Cardiac septum (tissue), 1 donor: ENCODE results near the gene RAB29. TPM values are rescaled to one million over a fixed set of nuclear protein-coding genes. Genes with fewer than 3 reads are reported as not detected.
A peak's percentile ranks its signal among the peaks of the same experiment; 100 is the strongest.
"Not testable (repeated sequence)": the region's sequence is repeated elsewhere in the genome, so short reads cannot be mapped to it uniquely, and the experiment has no call there.

Experiments
- DNase-seq: peaks from one replicate; pipeline ENCODE4 v3.0.0-alpha.2; 2020; ENCODE audit warnings: low spot score
- intact Hi-C: fragments of 100-400 bp; cut with DNase I; formaldehyde crosslinking; loops from one replicate; pipeline ENCODE4 v1.14.0; 2022
- long read RNA-seq: library from polyadenylated mRNA; unstranded; transcript quantifications from one replicate; pipeline ENCODE4 v2.0.0, GENCODE V29; 2021
- total RNA-seq: library from RNA; stranded (reverse); fragmentation: NEBNext Ultra II Directional; extraction: Animal tissue kit (Norgen Biotek cat#: 25700); gene quantifications from one replicate; pipeline ENCODE4 v1.2.1, GENCODE V29; 2021
- donor health status: DM: no; HTN: no; CAD: no.

RAB29 gene, protein sequence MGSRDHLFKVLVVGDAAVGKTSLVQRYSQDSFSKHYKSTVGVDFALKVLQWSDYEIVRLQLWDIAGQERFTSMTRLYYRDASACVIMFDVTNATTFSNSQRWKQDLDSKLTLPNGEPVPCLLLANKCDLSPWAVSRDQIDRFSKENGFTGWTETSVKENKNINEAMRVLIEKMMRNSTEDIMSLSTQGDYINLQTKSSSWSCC
- total RNA-seq, result 21.3 TPM
- long read RNA-seq, transcript RAB29-201 (6 exons, 1,723 nt), result minor isoform, 11 of 58 reads
- long read RNA-seq, transcript RAB29-203 (5 exons, 1,157 nt), result major isoform, 14 of 58 reads
- long read RNA-seq, partial matches to known transcripts, result 5 of 58 reads
- long read RNA-seq, other reads (novel, unspliced or antisense), result 21 of 58 reads

DNA sequence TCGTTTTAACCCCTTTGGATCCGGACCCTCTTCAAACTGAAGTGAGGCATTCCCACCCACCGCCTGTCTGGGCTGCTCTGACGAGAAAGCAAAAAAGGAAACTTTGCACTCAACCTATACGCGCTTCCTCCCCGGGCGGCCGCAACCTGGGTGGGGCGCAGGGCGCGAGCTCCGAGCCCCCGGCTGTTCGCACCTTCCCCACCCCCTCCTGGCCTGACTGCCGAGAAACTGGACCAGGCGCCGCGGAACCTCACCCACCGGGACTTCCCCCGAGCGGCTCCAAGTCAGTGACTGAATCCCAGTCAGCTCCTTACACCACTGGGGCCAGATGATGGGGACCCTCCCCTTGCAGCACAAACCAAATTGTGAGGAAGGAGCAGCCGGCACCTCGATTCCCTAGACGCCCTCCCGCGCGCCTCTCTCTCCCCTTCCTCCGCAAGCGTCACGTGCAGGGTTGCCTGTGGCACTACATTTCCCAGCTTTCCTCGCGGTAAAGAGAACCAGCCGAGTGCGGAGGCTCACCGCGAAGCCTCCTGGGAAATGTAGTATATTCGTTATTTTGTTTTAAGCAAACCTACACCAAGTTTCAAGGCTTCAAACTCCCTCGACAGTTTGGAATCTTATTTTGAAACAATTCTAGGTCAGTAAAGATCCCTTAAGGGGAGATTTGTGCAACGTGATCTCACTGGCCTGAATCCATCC, at the start of gene RAB29:
TSS of gene RAB29 (minus strand) at position 468 of the 702 bp plus-strand sequence. CDS start 526 bp downstream, outside the sequence.
- intact Hi-C loops, result loop anchor here (2.0 kb wide), 1 partner anchor 24 kb away; the partner anchor contains the start of gene NUCKS1

GRCh38 chr1:205824180-205824579, 48.9 kb upstream of the RAB29 start:
- no peak for DNase-seq
- intact Hi-C loops, result no loop called here

More for the DNA sequence above, at the start of gene RAB29:
- peak; percentile 94 for DNase-seq

DNA sequence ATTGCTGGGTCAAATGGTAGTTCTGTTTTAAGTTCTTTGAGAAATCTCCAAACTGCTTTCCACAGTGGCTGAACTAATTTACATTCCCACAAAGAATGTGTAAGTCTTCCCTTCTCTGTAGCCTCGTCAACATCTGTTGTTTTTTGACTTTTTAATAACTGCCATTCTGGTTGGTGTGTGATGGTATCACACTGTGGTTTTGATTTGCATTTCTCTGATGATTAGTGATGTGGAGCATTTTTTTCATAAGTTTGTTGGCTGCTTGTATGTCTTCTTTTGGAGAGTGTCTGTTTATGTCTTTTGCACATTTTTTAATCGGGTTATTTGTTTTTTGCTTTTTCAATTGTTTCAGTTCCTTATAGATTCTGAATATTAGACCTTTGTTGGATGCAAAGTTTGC, 48.0 kb upstream of the RAB29 start:
- intact Hi-C loops, DNase-seq: not testable (repeated sequence)

- intact Hi-C loops, result no loop called here
Measured at GRCh38 chr1:205822397-205822796, 47.1 kb upstream of the RAB29 start.

GRCh38 chr1:205817988-205818387, 42.7 kb upstream of the RAB29 start:
- intact Hi-C loops, result no loop called here

More at GRCh38 chr1:205822397-205822796, 47.1 kb upstream of the RAB29 start:
- DNase-seq, result no peak

DNA sequence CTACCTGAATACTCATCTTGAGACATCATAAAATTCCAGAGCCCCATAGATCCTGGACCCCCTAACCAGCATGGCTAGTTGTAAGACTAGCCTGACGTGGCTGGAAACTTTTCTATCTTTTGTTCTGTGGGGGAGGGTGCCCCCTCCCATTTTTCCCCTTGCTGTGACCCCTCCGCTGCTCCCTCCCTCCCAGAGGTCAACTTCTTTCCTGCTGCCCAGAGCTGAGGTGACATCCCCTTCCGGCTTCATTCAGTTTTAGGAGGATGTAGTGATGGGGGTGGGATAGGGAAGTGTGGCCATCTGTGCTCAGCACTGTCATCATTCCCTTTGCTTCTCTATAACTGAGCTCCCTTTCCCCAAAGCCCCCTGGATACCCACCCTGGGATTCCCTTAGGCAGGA, 42.1 kb upstream of the RAB29 start:
- intact Hi-C loops, result no loop called here
- no peak for DNase-seq

More at GRCh38 chr1:205817988-205818387, 42.7 kb upstream of the RAB29 start:
- DNase-seq, result no peak

- intact Hi-C loops, result loop anchor here (5.0 kb wide), 2 partner anchors 66 to 99 kb away; no protein-coding TSS in a partner anchor
- DNase-seq, result no peak
Measured at GRCh38 chr1:205813755-205814058, 38.4 kb upstream of the RAB29 start.

DNA sequence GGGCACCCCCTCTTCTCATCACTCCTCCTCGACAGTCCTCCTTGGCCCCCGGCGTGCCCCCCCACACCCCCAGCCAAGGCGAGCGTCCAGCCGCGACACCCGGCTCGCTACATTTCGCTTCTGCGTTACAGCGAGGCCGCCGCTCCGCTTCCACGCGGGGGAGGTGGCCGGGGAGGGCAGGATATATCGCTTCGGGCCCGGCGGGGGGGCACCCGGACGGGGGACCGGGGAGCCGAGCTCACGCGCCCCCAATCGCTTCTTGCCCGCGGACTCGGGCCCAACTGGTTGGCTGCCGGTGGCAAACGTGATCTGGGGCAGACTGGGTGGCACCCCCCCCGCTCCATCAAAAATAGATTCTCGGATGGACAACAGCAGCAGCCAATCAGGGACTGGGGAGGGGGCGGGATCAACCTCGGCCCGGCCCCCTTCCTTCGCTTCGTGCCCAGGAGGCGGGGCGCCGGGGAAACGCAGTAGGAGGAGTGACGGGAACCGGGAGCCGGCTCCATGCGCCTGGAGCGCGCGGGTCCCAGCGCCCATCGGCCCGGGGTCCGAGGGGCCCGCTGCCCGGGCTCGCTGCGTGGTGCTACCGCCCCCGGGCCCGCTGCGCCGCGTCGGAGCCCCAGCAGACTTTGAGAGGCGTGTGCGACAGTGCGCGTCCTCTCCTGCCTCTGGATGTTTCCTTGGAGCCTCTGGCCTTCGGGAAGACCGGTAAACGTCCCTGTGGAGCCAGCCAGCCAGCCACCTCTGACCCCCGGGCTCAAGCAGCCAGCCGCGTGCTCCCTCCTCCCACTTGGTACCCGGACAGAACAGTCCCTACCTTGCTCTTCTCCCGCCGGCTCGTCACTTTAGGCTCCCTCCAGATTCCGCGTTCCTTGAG, 37.8 kb upstream of the RAB29 start, which contains the start of gene SLC41A1:
TSS of gene SLC41A1 (minus strand) at position 321 of the 877 bp plus-strand sequence. CDS start 2,757 bp downstream, outside the sequence.
- peak; percentile 95 for DNase-seq
- intact Hi-C loops, result loop anchor here (5.0 kb wide), 2 partner anchors 66 to 99 kb away; no protein-coding TSS in a partner anchor

- intact Hi-C loops, result loop anchor here (5.0 kb wide), 2 partner anchors 65 to 100 kb away; no protein-coding TSS in a partner anchor
- no peak for DNase-seq
Measured at GRCh38 chr1:205812271-205812877, 37.1 kb upstream of the RAB29 start.

DNA sequence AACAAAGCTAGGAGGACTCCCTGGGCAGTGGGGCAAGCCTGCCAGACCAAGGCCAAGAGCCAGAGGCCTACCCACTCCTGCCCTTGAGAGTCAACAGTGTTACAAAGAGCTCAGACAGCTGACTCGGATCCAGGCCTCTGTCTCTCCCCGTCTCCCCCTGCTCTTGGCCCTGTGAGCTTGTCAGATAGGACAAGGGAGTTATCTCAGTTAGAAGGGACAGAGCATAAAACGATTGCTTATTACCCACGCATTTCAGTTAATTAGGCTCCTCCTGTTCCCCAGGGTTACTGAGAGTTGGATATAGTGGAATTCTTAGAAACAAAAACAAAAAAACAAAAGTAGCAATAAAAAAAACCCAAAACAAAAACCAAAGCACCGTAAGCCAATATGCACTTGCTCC, 36.4 kb upstream of the RAB29 start:
- DNase-seq, result no peak
- intact Hi-C loops, result loop anchor here (5.0 kb wide), 2 partner anchors 64 to 101 kb away; no protein-coding TSS in a partner anchor

GRCh38 chr1:205810448-205811157, 35.3 kb upstream of the RAB29 start:
- no peak for DNase-seq
- intact Hi-C loops, result loop anchor here (5.0 kb wide), 2 partner anchors 63 to 102 kb away; no protein-coding TSS in a partner anchor

DNA sequence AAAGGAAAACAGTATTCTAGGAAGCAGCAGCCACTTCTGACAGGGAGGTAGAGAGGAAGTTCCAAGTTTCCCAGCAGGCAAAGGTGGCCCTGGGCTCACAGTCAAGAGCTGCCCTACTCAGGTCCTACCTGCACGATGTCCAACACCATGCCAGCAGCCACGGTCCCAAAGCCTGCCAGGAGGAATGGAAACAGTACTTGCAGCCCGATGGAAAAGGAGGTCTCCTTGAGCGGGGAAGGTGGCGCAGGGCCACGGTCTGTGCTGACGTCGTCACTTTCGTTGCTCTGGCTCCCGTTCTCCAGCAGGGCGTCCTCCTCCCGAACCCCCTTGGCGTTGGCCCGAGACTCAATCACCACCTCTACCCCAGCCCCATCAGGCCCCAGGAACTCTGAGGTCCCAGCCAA, 34.7 kb upstream of the RAB29 start:
- no peak for DNase-seq
- intact Hi-C loops, result loop anchor here (5.0 kb wide), 2 partner anchors 63 to 102 kb away; no protein-coding TSS in a partner anchor

DNA sequence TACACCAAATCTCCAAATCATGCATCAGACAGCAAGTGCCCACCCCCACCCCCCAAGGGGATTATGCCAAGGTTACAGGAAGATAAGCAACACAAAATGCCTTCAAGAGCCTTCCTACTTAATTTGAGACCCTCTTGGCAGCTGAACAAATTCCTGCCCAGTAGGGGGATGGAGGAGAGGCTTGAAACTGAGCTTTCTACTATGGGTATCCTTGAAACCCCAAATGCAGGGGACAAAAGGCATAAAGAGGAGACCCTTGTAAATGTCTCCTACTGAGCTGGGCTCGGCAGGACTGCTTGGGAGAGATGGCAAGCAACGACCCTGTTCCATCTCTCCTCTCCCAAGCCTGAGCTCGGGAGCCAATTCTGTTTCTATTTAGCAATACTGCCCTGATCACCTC, 34.2 kb upstream of the RAB29 start:
- no peak for DNase-seq
- intact Hi-C loops, result no loop called here

GRCh38 chr1:205805082-205805711, 29.9 kb upstream of the RAB29 start:
- intact Hi-C loops, result no loop called here
- DNase-seq, result no peak

DNA sequence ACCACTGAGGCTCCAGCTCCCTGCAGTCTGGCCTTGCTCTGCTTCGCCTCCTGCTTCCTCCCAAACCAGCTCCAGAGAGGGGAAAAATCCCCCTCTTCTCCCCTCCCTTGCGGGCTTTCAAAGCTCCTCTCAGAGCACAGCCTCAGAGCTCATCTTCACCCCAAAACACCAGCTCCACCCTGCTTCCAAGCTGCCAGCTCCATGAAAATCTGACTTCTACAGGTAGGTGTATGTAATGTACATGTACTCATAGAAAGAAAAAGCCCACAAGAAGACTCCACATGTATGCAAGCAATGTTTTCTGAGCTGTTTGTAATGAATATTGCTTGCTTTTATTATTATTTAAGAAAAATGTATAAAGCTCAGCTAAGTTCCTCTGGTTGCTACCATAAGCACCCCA, 29.3 kb upstream of the RAB29 start:
- intact Hi-C loops, result no loop called here
- no peak for DNase-seq

- no peak for DNase-seq
- intact Hi-C loops, result loop anchor here (2.0 kb wide), 1 partner anchor 23 kb away; no protein-coding TSS in a partner anchor
Measured at GRCh38 chr1:205803986-205804385, 28.7 kb upstream of the RAB29 start.

GRCh38 chr1:205802060-205802459, 26.8 kb upstream of the RAB29 start:
- intact Hi-C loops, result loop anchor here (2.0 kb wide), 1 partner anchor 25 kb away; no protein-coding TSS in a partner anchor

More at GRCh38 chr1:205802060-205802459, 26.8 kb upstream of the RAB29 start:
- no peak for DNase-seq
